GM12872 (cell line): Measurements from ENCODE around the gene RNF213.

Source experiments
- TF ChIP-seq, protein P1 (sequence below): IDR thresholded peaks from 3 replicates; pipeline ENCODE4 v1.5.1; 2011; ENCODE audit warnings: low read depth, mild to moderate bottlenecking, low read length, moderate library complexity; ENCODE audit not compliant: insufficient read depth

Gene RNF213

DNA sequence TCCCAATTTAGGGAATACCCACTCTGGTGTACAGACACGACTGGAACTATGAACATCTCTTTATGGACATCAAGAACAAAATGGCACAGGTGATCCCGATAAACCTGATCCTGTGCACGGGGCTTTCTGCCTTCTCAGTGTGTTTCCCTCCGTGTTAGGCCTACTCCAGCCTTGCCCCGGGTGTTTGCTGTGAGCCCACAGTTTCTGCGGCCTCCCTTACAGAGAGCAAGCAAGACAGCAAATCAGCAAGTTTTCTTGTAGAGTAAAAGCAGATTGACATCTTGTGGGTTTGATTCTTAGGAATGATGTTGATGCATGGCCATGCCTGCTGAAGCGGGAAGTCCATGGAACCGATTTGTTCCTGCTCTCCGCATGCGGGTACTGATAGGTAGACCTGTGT, 127.9 kb downstream of the RNF213 start:
- TF ChIP-seq, protein P1, sequence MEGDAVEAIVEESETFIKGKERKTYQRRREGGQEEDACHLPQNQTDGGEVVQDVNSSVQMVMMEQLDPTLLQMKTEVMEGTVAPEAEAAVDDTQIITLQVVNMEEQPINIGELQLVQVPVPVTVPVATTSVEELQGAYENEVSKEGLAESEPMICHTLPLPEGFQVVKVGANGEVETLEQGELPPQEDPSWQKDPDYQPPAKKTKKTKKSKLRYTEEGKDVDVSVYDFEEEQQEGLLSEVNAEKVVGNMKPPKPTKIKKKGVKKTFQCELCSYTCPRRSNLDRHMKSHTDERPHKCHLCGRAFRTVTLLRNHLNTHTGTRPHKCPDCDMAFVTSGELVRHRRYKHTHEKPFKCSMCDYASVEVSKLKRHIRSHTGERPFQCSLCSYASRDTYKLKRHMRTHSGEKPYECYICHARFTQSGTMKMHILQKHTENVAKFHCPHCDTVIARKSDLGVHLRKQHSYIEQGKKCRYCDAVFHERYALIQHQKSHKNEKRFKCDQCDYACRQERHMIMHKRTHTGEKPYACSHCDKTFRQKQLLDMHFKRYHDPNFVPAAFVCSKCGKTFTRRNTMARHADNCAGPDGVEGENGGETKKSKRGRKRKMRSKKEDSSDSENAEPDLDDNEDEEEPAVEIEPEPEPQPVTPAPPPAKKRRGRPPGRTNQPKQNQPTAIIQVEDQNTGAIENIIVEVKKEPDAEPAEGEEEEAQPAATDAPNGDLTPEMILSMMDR = no peak

DNA sequence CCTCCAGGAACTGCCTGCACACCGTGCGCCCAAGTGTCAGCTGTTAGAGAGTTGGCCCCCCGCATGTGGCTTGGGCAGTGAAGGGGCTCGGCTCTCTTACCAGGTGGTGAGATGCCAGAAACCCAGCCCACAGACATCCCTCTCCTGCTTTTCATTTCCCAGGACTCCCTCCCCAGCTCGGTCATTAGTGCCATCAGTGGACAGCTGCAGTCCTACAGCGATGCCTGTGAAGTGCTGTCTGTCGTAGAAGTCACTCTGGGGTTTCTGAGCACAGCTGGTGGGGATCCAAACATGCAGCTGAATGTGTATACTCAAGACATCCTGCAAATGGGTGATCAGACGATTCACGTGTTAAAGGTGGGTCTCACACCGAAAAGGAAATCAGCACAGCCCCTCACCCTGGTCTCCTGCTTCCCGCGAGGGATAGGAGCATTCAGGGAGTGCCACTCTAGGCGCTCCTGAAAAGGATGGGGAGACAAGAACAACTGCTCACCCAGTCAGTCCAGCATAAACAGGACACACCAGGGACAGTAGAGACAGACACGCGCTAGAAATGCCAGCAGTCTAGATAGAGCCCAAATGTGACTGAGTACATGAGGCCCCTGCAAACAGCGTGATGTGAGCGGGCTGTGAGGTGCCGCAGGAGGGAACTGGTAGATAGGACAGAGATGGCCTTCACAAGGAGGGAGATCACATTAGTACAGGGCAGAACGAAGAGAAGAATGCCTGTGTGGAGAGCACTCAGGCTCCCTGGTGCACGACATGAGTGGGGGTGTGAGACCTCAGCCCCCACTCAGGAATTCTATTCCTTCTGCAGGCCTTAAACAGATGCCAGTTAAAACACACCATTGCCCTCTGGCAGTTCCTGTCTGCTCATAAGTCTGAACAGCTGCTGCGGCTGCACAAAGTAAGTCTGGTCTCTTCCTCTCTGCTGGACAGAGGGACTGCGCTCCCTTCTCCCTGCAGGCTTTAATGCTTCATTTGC, 128.7 kb downstream of the RNF213 start:
- TF ChIP-seq, protein P1 = no peak

DNA sequence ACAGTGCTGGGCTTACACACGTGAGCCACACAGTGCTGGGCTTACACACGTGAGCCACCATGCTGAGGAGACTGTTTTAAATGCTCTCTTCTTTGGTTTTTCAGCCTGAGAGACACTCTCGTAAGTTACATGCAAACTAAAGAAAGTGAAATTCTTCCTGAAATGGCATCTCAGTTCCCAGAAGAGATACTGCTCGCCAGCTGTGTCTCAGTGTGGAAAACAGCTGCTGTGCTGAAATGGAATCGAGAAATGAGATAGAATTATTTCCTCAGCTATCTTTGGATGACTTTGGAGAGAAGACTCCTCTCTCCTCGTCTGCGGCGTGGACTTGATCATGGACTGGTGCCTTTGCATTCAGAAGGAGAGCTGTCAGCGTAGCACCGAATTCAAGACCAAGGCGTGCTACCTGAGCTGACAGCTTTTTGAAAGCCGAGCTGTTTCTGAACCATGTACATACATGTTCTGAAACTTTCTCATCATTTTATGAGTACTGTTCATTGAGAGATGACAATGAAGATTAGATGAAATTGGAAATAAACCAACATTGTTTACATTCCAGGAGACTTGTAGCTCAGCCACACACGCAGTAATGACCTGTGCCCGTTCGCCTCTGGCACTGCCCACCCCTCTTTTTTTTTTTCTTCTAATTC, 132.7 kb downstream of the RNF213 start:
- TF ChIP-seq, protein P1 = no peak

DNA sequence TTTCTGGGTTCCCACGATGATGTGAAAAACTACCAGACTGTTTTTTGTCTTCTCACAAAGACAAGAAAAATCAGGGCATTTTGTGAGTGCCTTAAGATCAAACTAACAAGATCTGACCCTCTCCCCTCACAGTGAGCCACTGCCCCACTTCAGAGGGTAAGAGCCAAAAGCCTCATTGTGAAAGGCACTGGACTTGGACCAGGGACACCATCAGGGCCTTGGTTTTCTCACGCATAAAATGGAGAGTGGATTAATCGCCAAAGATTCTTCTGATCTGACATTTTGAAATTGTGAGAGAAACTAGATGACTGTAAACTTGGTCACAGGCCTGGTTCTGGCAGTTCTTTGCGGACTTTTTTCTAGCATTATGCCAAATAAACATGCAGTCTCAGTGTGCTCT, 133.3 kb downstream of the RNF213 start:
- TF ChIP-seq, protein P1 = no peak

DNA sequence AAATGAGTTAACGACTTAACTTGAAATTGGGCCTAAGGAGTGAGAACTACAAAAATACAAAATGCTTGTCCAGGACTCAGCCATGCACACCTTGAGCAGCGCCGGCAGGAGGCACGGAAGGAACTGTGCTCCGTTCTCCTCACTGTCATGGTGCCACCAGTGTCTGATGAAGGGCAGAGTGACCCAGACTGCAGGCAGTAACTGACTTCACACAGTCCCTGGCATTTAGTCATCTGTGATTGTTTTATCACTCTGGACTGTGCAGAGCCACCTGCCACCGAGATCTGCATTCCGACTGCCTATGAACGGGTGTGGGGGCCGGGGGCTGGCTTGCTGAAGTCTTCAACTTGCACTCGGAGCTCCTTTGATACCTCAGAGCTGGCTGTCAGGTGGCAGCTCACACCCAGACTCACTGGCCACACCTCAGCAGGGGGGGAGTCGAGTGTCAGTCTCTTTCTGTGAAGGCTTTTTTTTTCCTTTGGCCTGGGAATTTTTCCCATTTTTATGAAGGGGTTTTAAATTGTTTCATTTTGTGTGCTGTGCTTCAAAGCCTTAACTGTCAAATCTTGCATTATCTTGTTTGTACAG, 134.1 kb downstream of the RNF213 start:
- TF ChIP-seq, protein P1 = no peak

DNA sequence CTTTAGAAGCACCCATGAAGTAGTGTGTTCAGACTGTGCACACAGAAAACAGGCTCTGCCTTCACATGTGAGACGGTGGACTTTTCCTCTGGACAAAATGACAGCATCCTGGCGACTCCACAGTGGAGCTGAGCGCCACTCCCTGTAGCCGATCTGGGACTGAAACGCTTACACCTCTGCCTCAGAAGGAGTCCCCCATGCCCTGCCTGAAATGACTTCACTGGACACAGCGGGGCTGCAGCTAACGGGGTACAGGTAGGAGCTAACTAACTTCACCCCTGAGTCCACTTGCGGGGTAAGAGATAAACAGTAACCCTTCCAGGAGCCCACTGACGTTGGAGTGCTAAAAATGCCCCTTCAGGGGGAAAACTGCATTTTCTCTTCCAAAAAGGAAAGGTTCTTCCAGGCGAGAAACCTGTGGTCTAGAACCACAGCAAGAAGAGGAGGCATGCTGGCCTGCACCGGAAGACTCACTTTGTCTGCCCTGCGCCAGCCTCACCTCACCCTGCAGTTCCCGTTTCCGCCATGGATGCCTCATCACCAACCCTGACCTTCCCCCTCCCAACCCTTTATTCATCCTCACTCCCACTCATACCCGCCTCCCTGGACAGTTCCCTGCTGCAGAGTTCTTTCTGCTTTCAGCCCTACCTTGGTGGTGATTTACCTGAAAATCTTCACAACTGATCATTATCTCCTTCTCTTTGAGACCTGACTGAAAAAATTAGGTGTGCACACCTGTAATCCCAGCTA, 134.9 kb downstream of the RNF213 start:
- TF ChIP-seq, protein P1 = no peak
